Left lung (tissue), 10 donors: ENCODE data around the gene BNC2. TPM values are rescaled to one million over a fixed set of nuclear protein-coding genes. Genes with fewer than 3 reads are reported as not detected.

Experiments
- ATAC-seq: fragments of 200-7000 bp; cut with Tn5 transposase; one replicate; pipeline ENCODE4 v1.9.1; 2020; ENCODE audit warnings: moderate library complexity
- DNase-seq, 4 donors: peaks; one replicate each; pipeline ENCODE4 v3.0.0-alpha.2; 2013 to 2020
- H3K27ac ChIP-seq, 2 donors: fragments of 200-600 bp; sonication (generic) in 1 of 2; one replicate each; pipeline versions ENCODE4 v1.5.0 to v1.8.0; 2020 to 2021
- H3K27me3 ChIP-seq, 2 donors: fragments of 200-600 bp; sonication (generic) in 1 of 2; one replicate each; pipeline versions ENCODE4 v1.5.0 to v1.8.0; 2020 to 2021
- H3K36me3 ChIP-seq, 2 donors: fragments of 200-600 bp; sonication (generic) in 1 of 2; one replicate each; pipeline versions ENCODE4 v1.5.0 to v1.8.0; 2020 to 2021
- H3K4me1 ChIP-seq, 2 donors: fragments of 200-600 bp; one replicate each; pipeline ENCODE4 v1.8.0; 2021
- H3K4me3 ChIP-seq, 2 donors: fragments of 200-600 bp; sonication (generic) in 1 of 2; one replicate each; pipeline versions ENCODE4 v1.5.0 to v1.8.0; 2020 to 2021; ENCODE audit warnings: mild to moderate bottlenecking in 1 of 2
- H3K9me3 ChIP-seq, 2 donors: fragments of 200-600 bp; sonication (generic) in 1 of 2; one replicate each; pipeline versions ENCODE4 v1.5.0 to v1.8.0; 2020 to 2021
- CTCF ChIP-seq, 2 donors: fragments of 200-600 bp; sonication (generic) in 1 of 2; IDR thresholded peaks; one replicate each; pipeline versions ENCODE4 v1.5.0 to v1.8.0; 2021; ENCODE audit warnings: antibody characterized with exemption in 2 of 2
- intact Hi-C, 2 donors: fragments of 100-400 bp; cut with DNase I; formaldehyde crosslinking; loops; one replicate each; pipeline versions ENCODE4 v1.11.2 to v1.14.2; 2022
- polyA plus RNA-seq, 6 donors: library from polyadenylated mRNA; unstranded; fragments of 120-200 nt; gene quantifications; one replicate each; pipeline ENCODE4 v1.2.1, GENCODE V29; 2013; ENCODE audit not compliant: insufficient read length in 6 of 6
- total RNA-seq, 2 donors: library from RNA; stranded (reverse); fragmentation: NEBNext Ultra II Directional; extraction: Animal tissue kit (Norgen Biotek cat#: 25700); gene quantifications; one replicate each; pipeline ENCODE4 v1.2.1, GENCODE V29; 2021
- donor health status: DM: no; HTN: yes; CAD: no.
- donor health status: DM: no; HTN: no; CAD: no.

Gene BNC2
- total and polyA plus RNA-seq, 8 donors: 9.6 to 19.3 (median 12.9) TPM

GRCh38 chr9:16680975-16681651 is 189.4 kb downstream of the BNC2 start:
- H3K9me3 ChIP-seq: no peaks in the 10 kb centered on the region
- H3K4me1 ChIP-seq: peaks cover 0 to 3% of the 10 kb centered on the region in 2 donors
- no peak for TF ChIP-seq CTCF (IDR thresholded peaks at IDR 0.05)
- intact Hi-C loops: no loop called here
- H3K27ac ChIP-seq: no peak overlapping the region
- H3K36me3 ChIP-seq: no peaks in the 10 kb centered on the region
- ATAC-seq (peak; percentile 35), DNase-seq (no peak)
- no peaks in the 10 kb centered on the region for H3K27me3 ChIP-seq
- H3K4me3 ChIP-seq: no peak overlapping the region

GRCh38 chr9:16680541-16680940 is 189.9 kb downstream of the BNC2 start:
- H3K27me3 ChIP-seq: no peaks in the 10 kb centered on the region
- TF ChIP-seq CTCF (IDR thresholded peaks at IDR 0.05): no peak
- H3K27ac ChIP-seq: no peak overlapping the region
- H3K36me3 ChIP-seq: no peaks in the 10 kb centered on the region
- H3K9me3 ChIP-seq: no peaks in the 10 kb centered on the region
- no peak for DNase-seq
- no peak overlapping the region for H3K4me3 ChIP-seq
- H3K4me1 ChIP-seq: peaks cover 0 to 3% of the 10 kb centered on the region in 2 donors
- intact Hi-C loops: no loop called here
- no peak for ATAC-seq

- ATAC-seq (no peak), DNase-seq (no peak)
- intact Hi-C loops: no loop called here
- H3K4me1 ChIP-seq: peaks cover 0 to 3% of the 10 kb centered on the region in 2 donors
- H3K27ac ChIP-seq: no peak overlapping the region
- TF ChIP-seq CTCF (IDR thresholded peaks at IDR 0.05): no peak
- H3K27me3 ChIP-seq: no peaks in the 10 kb centered on the region
- no peaks in the 10 kb centered on the region for H3K36me3 ChIP-seq
- no peak overlapping the region for H3K4me3 ChIP-seq
- H3K9me3 ChIP-seq: no peaks in the 10 kb centered on the region
These were observed 191.1 kb downstream of the BNC2 start for GRCh38 chr9:16679327-16679821.

GRCh38 chr9:16676519-16676918 is 194.0 kb downstream of the BNC2 start:
- Histone ChIP-seq H3K36me3 (no peaks in the 10 kb centered on the region), H3K27ac (no peak overlapping the region), H3K4me3 (no peak overlapping the region), H3K27me3 (no peaks in the 10 kb centered on the region), H3K9me3 (no peaks in the 10 kb centered on the region), H3K4me1 (no peaks in the 10 kb centered on the region)
- ATAC-seq (no peak), DNase-seq (no peak)
- intact Hi-C loops: no loop called here
- TF ChIP-seq CTCF (IDR thresholded peaks at IDR 0.05): no peak

- H3K36me3 ChIP-seq: no peaks in the 10 kb centered on the region
- no peak for TF ChIP-seq CTCF (IDR thresholded peaks at IDR 0.05)
- H3K4me3 ChIP-seq: no peak overlapping the region
- H3K4me1 ChIP-seq: no peaks in the 10 kb centered on the region
- intact Hi-C loops: no loop called here
- no peak for DNase-seq
- H3K27me3 ChIP-seq: no peaks in the 10 kb centered on the region
- ATAC-seq: no peak
- H3K9me3 ChIP-seq: no peaks in the 10 kb centered on the region
- no peak overlapping the region for H3K27ac ChIP-seq
These were observed 195.3 kb downstream of the BNC2 start for GRCh38 chr9:16675131-16675530.
